Measurements from ENCODE around the gene MRPL42. TPM values are rescaled to one million over a fixed set of nuclear protein-coding genes. Genes with fewer than 3 reads are reported as not detected.
A peak's percentile ranks its signal among the peaks of the same experiment; 100 is the strongest.

MRPL42 gene
- total RNA-seq, 1 experiment from 2014 or later = 108 TPM

DNA sequence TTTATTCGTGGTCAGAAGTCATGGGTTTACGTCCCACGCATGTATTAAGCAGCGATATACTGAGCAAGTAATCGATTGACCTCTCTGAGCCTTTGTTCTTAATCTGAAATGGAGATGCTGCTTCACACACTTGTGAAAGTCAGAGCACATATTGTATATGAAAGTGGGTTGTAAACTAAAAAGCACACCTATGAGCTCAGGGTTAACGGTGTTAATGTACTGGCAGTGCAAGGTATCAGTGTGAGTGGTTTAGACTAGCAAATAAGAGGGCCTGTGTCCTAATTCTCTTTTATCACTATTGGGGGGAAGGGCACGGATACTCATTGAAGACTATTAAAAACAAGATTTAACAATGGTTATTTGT is 676 bp downstream of the MRPL42 start:
- Histone ChIP-seq H4K20me1 (ENCODE audit: control insufficient read depth, insufficient read depth, insufficient read length) (no peaks in the 10 kb centered on the region), H3K27me3 (ENCODE audit: insufficient read depth, low read length) (no peaks in the 10 kb centered on the region), H2BK20ac (ENCODE audit: low read depth, low read length, poor library complexity, severe bottlenecking) (no peak overlapping the region), H3K18ac (ENCODE audit: insufficient read length, low read depth, low read length) (peak overlapping the region; percentile 98), H3K4me2 (ENCODE audit: insufficient read depth, insufficient read length, low read length) (peak overlapping the region; percentile 76), H4K5ac (ENCODE audit: insufficient read length, low read depth, low read length) (peak overlapping the region; percentile 91), H3K4ac (ENCODE audit: low read depth, low read length) (no peak overlapping the region; the same call in 1 of the 2 replicates), H3K79me1 (ENCODE audit: insufficient read depth, low read depth, low read length, poor library complexity, severe bottlenecking) (peaks cover 10% of the 10 kb centered on the region), H2AK5ac (ENCODE audit: insufficient read length, low read length) (peak overlapping the region; percentile 19), H2AFZ (ENCODE audit: low read length) (no peak overlapping the region), H3K14ac (ENCODE audit: insufficient read depth, low read length) (peak overlapping the region; percentile 99; the same call in 1 of the 2 replicates), H2BK15ac (ENCODE audit: low read depth, low read length) (no peak overlapping the region), H3T11ph (ENCODE audit: low read length) (no peak overlapping the region), H3K9ac (ENCODE audit: extremely low read depth, insufficient read length, low read length) (peak overlapping the region; percentile 97), H3K23me2 (ENCODE audit: insufficient read length, low read depth, low read length, poor library complexity, severe bottlenecking) (peaks cover 3% of the 10 kb centered on the region), H2BK12ac (ENCODE audit: insufficient read length, low read depth, low read length) (no peak overlapping the region), H3K27ac (ENCODE audit: insufficient read length, low read depth, low read length) (peak overlapping the region; percentile 72), H3K9me3 (ENCODE audit: control insufficient read depth, low read depth, low read length) (no peaks in the 10 kb centered on the region), H3K23ac (ENCODE audit: insufficient read length, low read depth, low read length) (no peak overlapping the region), H2BK120ac (ENCODE audit: low read depth, low read length, poor library complexity, severe bottlenecking) (peak overlapping the region; percentile 41), H2BK5ac (ENCODE audit: insufficient read length, low read length) (no peak overlapping the region), H3K79me2 (ENCODE audit: insufficient read depth, low read length) (peaks cover 19% of the 10 kb centered on the region), H3K56ac (ENCODE audit: insufficient read length, low read depth, low read length) (no peak overlapping the region), H4K8ac (replicated peaks; ENCODE audit: insufficient read length, low read depth, low read length) (no peak overlapping the region), H3K4me1 (ENCODE audit: insufficient read depth, low read length) (peaks cover 3% of the 10 kb centered on the region; the same call in 1 of the 2 replicates), H4K91ac (ENCODE audit: insufficient read length, low read depth, low read length) (no peak overlapping the region)
- H3K27me3 Mint-ChIP-seq (ENCODE audit: low read depth) = no peaks in the 10 kb centered on the region; the same call in 1 of the 2 replicates
- H3K27ac Mint-ChIP-seq = peak overlapping the region; percentile 78 to 99 (median 99)
- TF ChIP-seq, protein P1, sequence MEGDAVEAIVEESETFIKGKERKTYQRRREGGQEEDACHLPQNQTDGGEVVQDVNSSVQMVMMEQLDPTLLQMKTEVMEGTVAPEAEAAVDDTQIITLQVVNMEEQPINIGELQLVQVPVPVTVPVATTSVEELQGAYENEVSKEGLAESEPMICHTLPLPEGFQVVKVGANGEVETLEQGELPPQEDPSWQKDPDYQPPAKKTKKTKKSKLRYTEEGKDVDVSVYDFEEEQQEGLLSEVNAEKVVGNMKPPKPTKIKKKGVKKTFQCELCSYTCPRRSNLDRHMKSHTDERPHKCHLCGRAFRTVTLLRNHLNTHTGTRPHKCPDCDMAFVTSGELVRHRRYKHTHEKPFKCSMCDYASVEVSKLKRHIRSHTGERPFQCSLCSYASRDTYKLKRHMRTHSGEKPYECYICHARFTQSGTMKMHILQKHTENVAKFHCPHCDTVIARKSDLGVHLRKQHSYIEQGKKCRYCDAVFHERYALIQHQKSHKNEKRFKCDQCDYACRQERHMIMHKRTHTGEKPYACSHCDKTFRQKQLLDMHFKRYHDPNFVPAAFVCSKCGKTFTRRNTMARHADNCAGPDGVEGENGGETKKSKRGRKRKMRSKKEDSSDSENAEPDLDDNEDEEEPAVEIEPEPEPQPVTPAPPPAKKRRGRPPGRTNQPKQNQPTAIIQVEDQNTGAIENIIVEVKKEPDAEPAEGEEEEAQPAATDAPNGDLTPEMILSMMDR (conservative IDR thresholded peaks at IDR 0.05) = no peak
- peaks cover 9 to 11% of the 10 kb centered on the region in 2 experiments for H3K4me1 Mint-ChIP-seq
- peak overlapping the region; percentile 96 to 98 for H3K4me3 Mint-ChIP-seq
- no peaks in the 10 kb centered on the region for H3K9me3 Mint-ChIP-seq
- WGBS (ENCODE audit: extremely low coverage, insufficient read length, low lambda C conversion rate) = no CpG with 5 or more reads among the region's 7 CpGs
- no peak for DNase-seq
- peaks cover 13 to 31% (median 25%) of the 10 kb centered on the region in 3 experiments for H3K36me3 Mint-ChIP-seq (ENCODE audit: insufficient read depth in 1 of 3, low read depth in 3 of 3)

All from H9 (cell line).